Measurements from ENCODE around the gene DNTT.
A peak's percentile ranks its signal among the peaks of the same experiment; 100 is the strongest.

DNTT gene

DNA sequence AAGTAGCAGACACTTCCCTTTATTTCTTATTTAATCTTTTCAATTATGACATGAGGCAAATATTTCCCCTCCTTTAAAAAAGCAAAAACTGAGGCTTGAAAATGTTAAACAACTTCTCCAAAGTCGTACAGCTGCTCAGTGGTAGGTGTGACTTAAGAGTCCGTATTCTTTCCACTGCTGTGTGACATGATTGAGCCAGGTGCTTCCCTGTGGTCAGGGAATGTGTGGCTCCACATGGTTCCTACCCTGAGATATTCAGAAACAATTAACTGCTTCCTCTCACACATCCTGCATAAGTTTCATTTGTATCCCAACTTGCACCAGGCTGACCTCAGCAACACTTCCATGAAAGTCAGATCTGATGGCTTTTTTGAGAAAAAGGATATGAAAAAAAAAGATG lies 41.0 kb downstream of the DNTT start:
- in situ Hi-C loops (cut with HindIII; ENCODE audit: low pct_unique_long_range_greater_than_20kb, low sequenced_read_pairs), result no loop called here
- DNase-seq (ENCODE audit: low read depth in 1 of 2, low spot score in 1 of 2), result no peak
- no peak for TF ChIP-seq JUND (IDR thresholded peaks at IDR 0.05; ENCODE audit: low read depth)

DNA sequence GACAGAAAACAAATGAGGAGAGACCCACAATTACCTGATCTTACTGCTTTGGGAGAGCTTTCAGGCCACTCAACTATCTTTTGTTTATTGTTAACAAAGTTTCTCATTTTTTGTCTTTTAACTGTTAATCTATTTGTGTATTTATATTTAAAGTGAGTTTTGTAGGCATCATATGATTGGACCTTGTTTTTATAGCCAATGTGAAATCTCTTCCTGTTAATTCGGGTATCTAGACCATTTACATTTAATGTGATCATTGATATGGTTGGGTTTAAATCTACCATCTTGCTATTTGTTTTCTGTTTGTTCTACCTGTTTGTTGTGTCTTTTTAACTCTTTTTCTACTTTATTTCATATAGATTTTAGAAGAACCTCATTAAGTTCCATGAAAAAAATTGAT lies 42.1 kb downstream of the DNTT start:
- TF ChIP-seq JUND (IDR thresholded peaks at IDR 0.05; ENCODE audit: low read depth), result no peak
- no peak for DNase-seq (ENCODE audit: low read depth in 1 of 2, low spot score in 1 of 2)
- in situ Hi-C loops (cut with HindIII; ENCODE audit: low pct_unique_long_range_greater_than_20kb, low sequenced_read_pairs), result no loop called here

DNA sequence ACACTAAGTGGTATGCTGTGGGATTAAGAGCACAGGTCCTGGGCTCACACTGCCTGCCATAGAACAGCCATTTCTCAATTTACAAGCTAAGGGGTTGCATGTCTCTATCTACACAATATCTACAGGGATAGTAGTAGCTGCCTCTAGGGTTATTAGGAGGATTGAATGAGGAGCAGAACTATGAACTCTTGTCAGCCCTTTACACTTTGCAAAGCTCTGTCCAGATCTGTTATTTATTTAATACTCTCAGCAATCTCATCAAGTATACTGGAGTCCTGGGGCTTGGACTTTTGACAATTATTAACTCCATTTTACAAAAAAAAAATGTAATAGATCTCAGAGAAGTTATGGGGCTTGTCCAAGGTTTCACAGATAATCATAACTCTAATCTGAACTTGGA lies 47.8 kb downstream of the DNTT start:
- no peak for DNase-seq (ENCODE audit: low read depth in 1 of 2, low spot score in 1 of 2)
- TF ChIP-seq JUND (IDR thresholded peaks at IDR 0.05; ENCODE audit: low read depth), result no peak
- in situ Hi-C loops (cut with HindIII; ENCODE audit: low pct_unique_long_range_greater_than_20kb, low sequenced_read_pairs), result no loop called here

DNA sequence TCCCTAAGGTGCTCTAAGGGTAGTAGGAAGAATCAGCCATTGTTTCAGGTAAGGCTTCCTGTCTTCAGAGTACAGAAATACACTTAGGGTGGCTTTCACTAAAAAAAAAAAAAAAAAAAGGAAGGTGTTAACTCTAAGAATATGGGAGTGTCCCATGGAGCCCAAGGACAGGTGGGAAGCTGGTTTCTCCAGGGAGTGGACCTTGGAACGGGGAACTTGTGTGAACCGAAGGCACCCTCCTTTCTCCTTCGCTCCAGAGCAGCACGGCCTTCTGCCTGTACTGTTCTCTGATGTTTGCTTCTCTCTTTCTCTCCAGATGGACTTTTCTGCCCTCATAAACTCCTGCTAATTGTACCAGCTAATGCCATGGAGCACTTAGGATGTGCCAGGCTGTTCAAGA lies 48.3 kb downstream of the DNTT start:
- DNase-seq (ENCODE audit: low read depth in 1 of 2, low spot score in 1 of 2), result no peak
- in situ Hi-C loops (cut with HindIII; ENCODE audit: low pct_unique_long_range_greater_than_20kb, low sequenced_read_pairs), result no loop called here
- no peak for TF ChIP-seq JUND (IDR thresholded peaks at IDR 0.05; ENCODE audit: low read depth)

DNA sequence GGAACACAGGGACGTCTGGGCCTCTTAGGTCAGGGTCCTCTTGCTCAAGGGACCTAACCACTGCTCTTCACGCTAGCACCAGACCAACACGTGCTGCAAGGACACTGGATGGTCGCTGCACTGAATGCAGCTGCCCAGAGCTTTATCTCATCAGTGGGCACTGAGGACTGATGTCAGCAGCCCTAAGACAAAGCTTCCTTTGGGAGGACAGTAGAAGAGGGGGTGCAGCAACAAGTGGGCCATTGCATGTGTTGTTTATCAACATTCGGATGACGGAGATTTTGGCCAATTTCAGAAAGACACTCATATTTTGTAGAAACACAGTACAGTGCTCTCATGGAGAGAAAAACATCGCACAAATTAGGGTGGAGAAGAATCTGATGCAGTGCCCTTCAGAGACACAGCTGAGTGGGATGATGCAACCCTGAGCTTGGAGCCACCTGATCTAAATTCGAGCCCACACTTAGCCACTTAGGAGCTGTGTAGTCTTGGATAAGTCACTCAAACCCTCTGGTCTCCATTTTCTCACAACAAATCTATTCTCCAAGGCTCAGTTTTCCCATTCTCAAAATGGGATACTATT lies 52.9 kb downstream of the DNTT start:
- no peak for DNase-seq (ENCODE audit: low read depth in 1 of 2, low spot score in 1 of 2)
- in situ Hi-C loops (cut with HindIII; ENCODE audit: low pct_unique_long_range_greater_than_20kb, low sequenced_read_pairs), result no loop called here
- TF ChIP-seq JUND (IDR thresholded peaks at IDR 0.05; ENCODE audit: low read depth), result no peak

DNA sequence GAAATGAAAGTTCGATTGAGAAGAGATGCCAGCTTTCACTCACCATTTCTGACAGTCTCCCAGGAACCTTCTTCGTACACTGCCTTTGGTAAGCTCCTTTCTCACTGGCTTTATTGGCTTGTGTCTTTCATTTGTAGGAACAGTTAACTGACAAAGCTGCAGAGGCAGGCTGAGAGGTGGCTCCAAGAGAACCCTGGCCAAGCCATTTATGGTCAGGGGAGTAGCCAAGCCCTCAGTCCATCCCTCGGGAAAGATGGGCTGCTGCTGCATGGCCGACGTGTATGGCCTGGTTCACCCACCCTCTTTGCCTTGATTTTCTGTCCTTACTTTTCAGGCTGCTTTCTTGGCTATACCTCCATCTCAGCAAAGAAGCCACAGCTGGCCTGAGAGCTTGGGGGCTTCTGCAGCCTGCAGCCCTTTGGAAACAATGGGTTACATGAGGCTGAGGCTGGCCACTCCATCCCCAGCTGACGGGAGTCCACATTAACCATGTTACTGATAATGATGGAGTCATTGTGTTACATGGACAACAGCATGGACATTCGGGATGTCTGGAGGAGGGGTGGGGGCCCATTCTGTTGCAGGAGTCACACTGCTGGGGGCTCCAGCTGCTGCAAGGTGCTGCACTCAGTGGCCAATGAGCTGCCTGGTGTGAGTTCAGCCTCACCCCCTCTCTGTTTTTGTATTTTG lies 54.8 kb downstream of the DNTT start, which contains the start of gene OPALIN:
Gene OPALIN (minus strand): TSS at position 152 of the 690 bp plus-strand sequence. CDS start 106 bp downstream, at position 46.
- TF ChIP-seq JUND (IDR thresholded peaks at IDR 0.05; ENCODE audit: low read depth), result no peak
- in situ Hi-C loops (cut with HindIII; ENCODE audit: low pct_unique_long_range_greater_than_20kb, low sequenced_read_pairs), result no loop called here
- DNase-seq (ENCODE audit: low read depth in 1 of 2, low spot score in 1 of 2), result no peak

DNA sequence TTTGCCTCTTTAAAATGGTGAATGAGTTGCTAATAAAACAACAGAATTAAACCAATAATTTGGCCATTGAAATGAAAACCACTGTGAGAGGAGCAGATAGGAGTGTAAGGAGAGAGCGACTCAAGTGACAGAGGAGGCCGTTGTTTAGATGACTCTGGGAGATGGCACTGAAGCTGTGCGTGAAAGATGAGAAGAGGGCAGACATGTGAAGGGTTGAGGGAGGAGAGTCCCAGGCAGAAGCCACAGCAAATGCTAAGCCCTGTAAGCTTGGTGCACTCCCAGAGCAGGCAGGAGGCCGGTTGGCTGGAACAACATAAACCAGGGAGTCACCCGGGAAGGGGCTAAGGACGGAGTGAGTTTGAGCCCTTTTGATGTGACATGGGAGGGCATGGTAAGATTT lies 55.4 kb downstream of the DNTT start:
- in situ Hi-C loops (cut with HindIII; ENCODE audit: low pct_unique_long_range_greater_than_20kb, low sequenced_read_pairs), result no loop called here
- no peak for TF ChIP-seq JUND (IDR thresholded peaks at IDR 0.05; ENCODE audit: low read depth)
- no peak for DNase-seq (ENCODE audit: low read depth in 1 of 2, low spot score in 1 of 2)

DNA sequence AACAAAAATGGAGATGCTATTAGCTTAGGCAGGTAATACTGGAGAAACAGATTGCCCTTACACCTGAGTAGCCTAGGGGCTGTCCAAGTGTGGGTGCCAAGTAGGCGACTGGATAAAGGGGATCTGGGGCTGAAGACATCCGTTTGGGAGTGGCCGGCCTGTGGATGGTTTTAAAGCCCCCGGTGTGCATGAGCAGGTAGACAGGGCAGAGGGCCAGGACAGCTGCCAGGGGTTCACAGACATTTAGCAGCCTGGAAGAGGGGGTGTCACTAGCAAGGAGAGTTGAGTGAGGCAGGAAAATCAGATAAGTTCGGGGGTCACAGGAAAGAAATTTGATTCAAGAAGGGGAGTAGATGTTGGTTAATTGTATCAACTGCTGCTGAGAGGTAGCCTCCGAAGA lies 56.1 kb downstream of the DNTT start:
- no peak for TF ChIP-seq JUND (IDR thresholded peaks at IDR 0.05; ENCODE audit: low read depth)
- in situ Hi-C loops (cut with HindIII; ENCODE audit: low pct_unique_long_range_greater_than_20kb, low sequenced_read_pairs), result no loop called here
- DNase-seq (ENCODE audit: low read depth in 1 of 2, low spot score in 1 of 2), result no peak

DNA sequence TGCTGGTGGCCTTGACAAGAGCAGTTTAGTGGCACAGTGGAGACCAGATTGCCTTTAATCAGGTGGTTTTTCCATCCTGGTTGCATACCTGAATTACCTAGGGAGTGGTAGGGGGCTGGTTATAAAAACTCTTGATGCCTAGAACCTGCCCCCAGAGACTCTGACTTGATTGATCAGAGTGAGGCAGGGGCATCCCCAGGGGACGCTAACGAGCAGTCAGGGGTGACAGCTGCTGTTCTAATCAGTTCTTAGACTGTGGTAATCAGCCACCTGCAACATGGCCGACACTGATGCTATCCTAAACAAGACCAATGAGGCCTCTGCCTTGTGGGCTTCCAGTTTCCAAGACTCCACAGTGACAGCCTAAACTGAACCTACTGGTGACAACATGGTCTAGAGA lies 56.5 kb downstream of the DNTT start:
- DNase-seq (ENCODE audit: low read depth in 1 of 2, low spot score in 1 of 2), result no peak
- in situ Hi-C loops (cut with HindIII; ENCODE audit: low pct_unique_long_range_greater_than_20kb, low sequenced_read_pairs), result no loop called here
- no peak for TF ChIP-seq JUND (IDR thresholded peaks at IDR 0.05; ENCODE audit: low read depth)

DNA sequence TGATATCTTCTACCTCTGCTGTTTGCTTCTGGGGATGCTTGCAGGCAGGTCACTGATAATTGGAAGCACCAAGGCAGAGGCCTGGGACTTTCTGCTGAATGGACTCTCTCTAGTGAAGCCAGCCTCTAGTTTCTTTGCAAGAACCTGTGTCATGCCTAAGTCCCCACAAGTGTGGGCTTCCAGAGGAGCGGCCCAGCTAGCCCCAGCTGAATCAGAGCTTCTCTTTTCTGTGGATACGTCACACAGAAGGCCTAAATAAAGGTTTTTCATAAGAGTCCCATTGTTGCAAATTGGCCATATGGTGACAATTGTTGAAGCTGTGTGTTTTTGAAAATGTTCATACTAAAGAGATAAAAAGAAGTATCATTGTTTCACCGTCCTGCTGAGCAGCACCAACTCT lies 61.3 kb downstream of the DNTT start:
- no peak for DNase-seq (ENCODE audit: low read depth in 1 of 2, low spot score in 1 of 2)
- in situ Hi-C loops (cut with HindIII; ENCODE audit: low pct_unique_long_range_greater_than_20kb, low sequenced_read_pairs), result no loop called here

DNA sequence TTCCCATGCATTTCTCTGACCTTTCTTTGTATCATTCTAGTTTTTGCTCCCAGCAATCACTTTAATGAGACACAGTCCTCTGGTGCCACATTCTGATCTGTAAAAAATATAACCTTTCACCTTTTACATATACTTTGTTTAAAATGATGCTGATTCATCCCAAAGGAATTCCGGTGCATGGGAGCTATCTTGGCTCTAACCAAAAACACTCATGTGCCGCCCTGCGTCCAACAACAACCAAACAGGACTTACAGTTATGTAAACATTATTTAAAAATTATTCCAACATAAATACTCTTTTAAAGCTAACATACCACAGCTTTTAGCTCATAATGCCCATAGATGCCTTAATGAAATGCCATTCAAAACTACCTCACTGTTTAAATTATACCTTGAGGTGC lies 62.3 kb downstream of the DNTT start:
- no peak for DNase-seq (ENCODE audit: low read depth in 1 of 2, low spot score in 1 of 2)
- in situ Hi-C loops (cut with HindIII; ENCODE audit: low pct_unique_long_range_greater_than_20kb, low sequenced_read_pairs), result no loop called here
- peak; percentile 36; the same call in 1 of the 2 replicates for TF ChIP-seq JUND (IDR thresholded peaks at IDR 0.05; ENCODE audit: low read depth)

More for the DNA sequence above, 61.3 kb downstream of the DNTT start:
- no peak for TF ChIP-seq JUND (IDR thresholded peaks at IDR 0.05; ENCODE audit: low read depth)

DNA sequence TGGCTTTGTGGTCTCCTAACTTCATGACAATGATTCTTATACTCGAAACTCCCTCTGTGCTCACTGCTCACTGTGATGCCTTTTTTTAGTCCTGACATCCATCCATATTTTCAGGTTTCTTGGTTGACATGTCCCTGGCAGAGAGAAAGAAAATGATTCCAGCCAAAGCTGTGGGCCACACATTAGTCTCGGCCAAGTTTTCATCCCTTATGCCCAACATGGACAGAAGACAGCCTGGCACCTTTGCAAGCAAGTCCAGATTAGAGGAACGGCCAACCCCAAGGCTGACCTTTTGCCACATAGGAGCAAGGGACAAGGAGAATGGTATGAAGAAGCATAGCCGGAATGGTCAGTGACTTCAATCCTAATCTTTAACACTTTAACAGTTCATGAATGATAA lies 63.2 kb downstream of the DNTT start:
- no peak for DNase-seq (ENCODE audit: low read depth in 1 of 2, low spot score in 1 of 2)
- TF ChIP-seq JUND (IDR thresholded peaks at IDR 0.05; ENCODE audit: low read depth), result no peak
- in situ Hi-C loops (cut with HindIII; ENCODE audit: low pct_unique_long_range_greater_than_20kb, low sequenced_read_pairs), result no loop called here

DNA sequence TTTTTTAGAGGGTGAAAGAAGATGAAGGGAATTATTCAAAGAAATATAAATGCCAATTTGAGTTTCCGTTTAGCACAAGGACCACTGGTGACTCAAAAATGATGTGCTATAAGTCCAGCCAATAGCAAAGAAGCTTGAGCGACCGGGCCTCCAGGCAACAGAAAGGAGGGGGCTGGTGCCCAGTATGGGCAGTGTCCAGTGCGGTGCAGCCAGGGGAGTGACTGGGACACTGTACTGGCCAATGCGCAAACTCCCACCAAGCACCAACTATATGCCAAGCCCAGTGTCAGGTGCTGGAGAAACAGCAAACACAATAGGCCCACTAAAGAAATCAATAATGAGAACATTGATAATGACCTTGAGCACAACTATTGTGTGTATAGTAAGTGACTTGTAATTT lies 64.7 kb downstream of the DNTT start:
- no peak for TF ChIP-seq JUND (IDR thresholded peaks at IDR 0.05; ENCODE audit: low read depth)
- DNase-seq (ENCODE audit: low read depth in 1 of 2, low spot score in 1 of 2), result no peak
- in situ Hi-C loops (cut with HindIII; ENCODE audit: low pct_unique_long_range_greater_than_20kb, low sequenced_read_pairs), result no loop called here
